ENCODE measurements around the gene OR51M1.

DNA sequence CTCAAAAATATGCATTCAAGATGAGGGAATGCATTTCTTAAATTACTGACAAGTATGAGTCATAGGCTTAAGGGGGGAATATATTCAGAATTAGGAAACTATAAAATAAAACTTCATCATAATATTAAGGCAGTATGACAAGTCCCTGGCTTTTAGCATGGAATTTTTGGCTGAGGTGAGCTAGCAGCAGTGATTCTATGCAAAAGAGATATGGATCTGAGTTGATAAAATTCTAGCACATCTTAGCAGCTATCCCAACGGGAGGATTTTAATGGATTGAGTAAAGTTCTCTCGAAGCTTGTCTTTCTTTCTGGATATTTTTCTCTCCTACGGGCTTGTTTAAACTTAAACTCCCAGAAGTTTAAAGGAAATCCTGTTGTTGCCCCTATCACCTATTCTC lies 39.5 kb downstream of the OR51M1 start:
- TF ChIP-seq EZH2 (IDR thresholded peaks at IDR 0.05): no peak
- TF ChIP-seq POLR2AphosphoS5 (IDR thresholded peaks at IDR 0.05; ENCODE audit: borderline replicate concordance, low read depth, low read length): no peak
- TF ChIP-seq FOXP2 (optimal IDR thresholded peaks at IDR 0.05; ENCODE audit: control extremely low read depth, extremely low read length, insufficient read depth): no peak

Data from SK-N-MC (cell line).